ENCODE measurements around the gene MYH8.

MYH8 gene

GRCh38 chr17:10421900-10422542, at the start of gene MYH8:
MYH8 (minus strand) TSS chr17:10421950; CDS start chr17:10420227, 1,723 bp downstream.
- DNase-seq (ENCODE audit: low read depth in 2 of 2) = no peak

GRCh38 chr17:10469459-10469858, 47.7 kb upstream of the MYH8 start, which contains the start of gene MYH4:
MYH4 (minus strand) TSS chr17:10469559; CDS start chr17:10466745, 2,814 bp downstream.
- no peak for DNase-seq (ENCODE audit: low read depth in 2 of 2)

GRCh38 chr17:10463402-10463801, 41.7 kb upstream of the MYH8 start:
- DNase-seq (ENCODE audit: low read depth in 2 of 2) = no peak

GRCh38 chr17:10460062-10460461, 38.3 kb upstream of the MYH8 start:
- DNase-seq (ENCODE audit: low read depth in 2 of 2) = no peak

- DNase-seq (ENCODE audit: low read depth in 2 of 2) = no peak
Observed at GRCh38 chr17:10458701-10459100, 37.0 kb upstream of the MYH8 start.

GRCh38 chr17:10457952-10458351, 36.2 kb upstream of the MYH8 start:
- no peak for DNase-seq (ENCODE audit: low read depth in 2 of 2)

GRCh38 chr17:10447026-10447931, 25.5 kb upstream of the MYH8 start:
- no peak for DNase-seq (ENCODE audit: low read depth in 2 of 2)

GRCh38 chr17:10439816-10440215, 18.1 kb upstream of the MYH8 start:
- no peak for DNase-seq (ENCODE audit: low read depth in 2 of 2)

- no peak for DNase-seq (ENCODE audit: low read depth in 2 of 2)
Observed at GRCh38 chr17:10435096-10435495, 13.3 kb upstream of the MYH8 start.

GRCh38 chr17:10429421-10430045, 7.8 kb upstream of the MYH8 start:
- DNase-seq (ENCODE audit: low read depth in 2 of 2) = no peak

- DNase-seq (ENCODE audit: low read depth in 2 of 2) = no peak
Observed at GRCh38 chr17:10428781-10429180, 7.0 kb upstream of the MYH8 start.

- no peak for DNase-seq (ENCODE audit: low read depth in 2 of 2)
Observed at GRCh38 chr17:10421211-10421610, 539 bp downstream of the MYH8 start.

- no peak for DNase-seq (ENCODE audit: low read depth in 2 of 2)
Observed at GRCh38 chr17:10420811-10421210, 939 bp downstream of the MYH8 start.

GRCh38 chr17:10417431-10417830, 4.3 kb downstream of the MYH8 start:
- DNase-seq (ENCODE audit: low read depth in 2 of 2) = no peak

- no peak for DNase-seq (ENCODE audit: low read depth in 2 of 2)
Observed at GRCh38 chr17:10415161-10415560, 6.6 kb downstream of the MYH8 start.

- no peak for DNase-seq (ENCODE audit: low read depth in 2 of 2)
Observed at GRCh38 chr17:10403589-10403988, 18.2 kb downstream of the MYH8 start.

- no peak for DNase-seq (ENCODE audit: low read depth in 2 of 2)
Observed at GRCh38 chr17:10398352-10398751, 23.4 kb downstream of the MYH8 start.

GRCh38 chr17:10396524-10397163, 25.1 kb downstream of the MYH8 start:
- DNase-seq (ENCODE audit: low read depth in 2 of 2) = no peak

- no peak for DNase-seq (ENCODE audit: low read depth in 2 of 2)
Observed at GRCh38 chr17:10394201-10394887, 27.4 kb downstream of the MYH8 start.

GRCh38 chr17:10392880-10393279, 28.9 kb downstream of the MYH8 start:
- no peak for DNase-seq (ENCODE audit: low read depth in 2 of 2)

- DNase-seq (ENCODE audit: low read depth in 2 of 2) = no peak
Observed at GRCh38 chr17:10385871-10386270, 35.9 kb downstream of the MYH8 start.
